HCT116 (cell line): ENCODE data around the gene COQ8B.

Experiments
- CTCF ChIP-seq, 3 experiments: fragments of 200-600 bp in 1 of 3; sonication (generic) in 1 of 3; IDR thresholded peaks in 2 of 3; conservative IDR thresholded peaks in 1 of 3; 2 replicates each; pipeline ENCODE4 v1.5.1; 2012 to 2017; ENCODE audit warnings: low read depth in 2 of 3, low read length in 2 of 3, antibody characterized with exemption in 1 of 3, borderline replicate concordance in 1 of 3, control low read depth in 1 of 3, mild to moderate bottlenecking in 1 of 3, mixed read lengths in 1 of 3, mixed run types in 1 of 3, moderate library complexity in 1 of 3; ENCODE audit not compliant: insufficient read depth in 1 of 3
- EZH2 ChIP-seq: fragments of 200-600 bp; sonication (generic); IDR thresholded peaks from 2 replicates; pipeline ENCODE4 v1.6.1; 2017; ENCODE audit warnings: antibody characterized with exemption, mixed run types
- JUND ChIP-seq: IDR thresholded peaks from 2 replicates; pipeline ENCODE4 v1.6.1; 2012
- POLR2A ChIP-seq: IDR thresholded peaks from 2 replicates; pipeline ENCODE4 v1.7.0; 2011; ENCODE audit warnings: borderline replicate concordance; ENCODE audit not compliant: insufficient read depth, insufficient read length; ENCODE audit errors: extremely low read depth
- POLR2AphosphoS5 ChIP-seq: IDR thresholded peaks from 2 replicates; pipeline ENCODE4 v1.6.1; 2011; ENCODE audit warnings: mild to moderate bottlenecking, low read depth, low read length, moderate library complexity
- SRF ChIP-seq: IDR thresholded peaks from 2 replicates; pipeline ENCODE4 v1.6.1; 2012; ENCODE audit warnings: low read depth

GRCh38 chr19:40677156-40677555 lies 39.5 kb downstream of the COQ8B start:
- TF ChIP-seq SRF (no peak), CTCF (IDR thresholded peaks at IDR 0.05 in 2 of 3, conservative IDR thresholded peaks at IDR 0.05 in 1 of 3; ENCODE audit: borderline replicate concordance in 1 of 3, insufficient read depth in 1 of 3, low read depth in 2 of 3, low read length in 2 of 3) (no peak), POLR2A (no peak), JUND (no peak), POLR2AphosphoS5 (no peak), EZH2 (no peak)
